Measurements from ENCODE around the gene PIP4P1. TPM values are rescaled to one million over a fixed set of nuclear protein-coding genes. Genes with fewer than 3 reads are reported as not detected.

The PIP4P1 gene
- total and polyA plus RNA-seq, 2 of the 13 experiments (the other 11 are each of a cell fraction or from before 2014, with no cell fraction given): 33.4 to 47.0 TPM

- TF ChIP-seq, protein P1, sequence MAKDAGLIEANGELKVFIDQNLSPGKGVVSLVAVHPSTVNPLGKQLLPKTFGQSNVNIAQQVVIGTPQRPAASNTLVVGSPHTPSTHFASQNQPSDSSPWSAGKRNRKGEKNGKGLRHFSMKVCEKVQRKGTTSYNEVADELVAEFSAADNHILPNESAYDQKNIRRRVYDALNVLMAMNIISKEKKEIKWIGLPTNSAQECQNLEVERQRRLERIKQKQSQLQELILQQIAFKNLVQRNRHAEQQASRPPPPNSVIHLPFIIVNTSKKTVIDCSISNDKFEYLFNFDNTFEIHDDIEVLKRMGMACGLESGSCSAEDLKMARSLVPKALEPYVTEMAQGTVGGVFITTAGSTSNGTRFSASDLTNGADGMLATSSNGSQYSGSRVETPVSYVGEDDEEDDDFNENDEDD (CRISPR knock-in tag; IDR thresholded peaks at IDR 0.05; ENCODE audit: borderline replicate concordance): peak; percentile 97
- TF ChIP-seq HMGXB4 (CRISPR knock-in tag; IDR thresholded peaks at IDR 0.05; ENCODE audit: borderline replicate concordance in 1 of 2, low read depth in 1 of 2) (peak; percentile 52 to 92; a peak in 3 of 4 replicates), GATAD2A (CRISPR knock-in tag; IDR thresholded peaks at IDR 0.05) (peak; percentile 86), ZNF570 (CRISPR knock-in tag; IDR thresholded peaks at IDR 0.05; ENCODE audit: borderline replicate concordance) (peak; percentile 67; the same call in 1 of the 2 replicates), SIX1 (CRISPR knock-in tag; IDR thresholded peaks at IDR 0.05; ENCODE audit: borderline replicate concordance) (no peak), ZSCAN5A (CRISPR knock-in tag; IDR thresholded peaks at IDR 0.05; ENCODE audit: borderline replicate concordance) (peak; percentile 76; the same call in 1 of the 2 replicates), ZNF569 (CRISPR knock-in tag; IDR thresholded peaks at IDR 0.05; ENCODE audit: borderline replicate concordance) (no peak; the same call in 1 of the 2 replicates), TMF1 (CRISPR knock-in tag; IDR thresholded peaks at IDR 0.05; ENCODE audit: low read depth) (no peak), CBX1 (IDR thresholded peaks at IDR 0.05; ENCODE audit: low read depth) (no peak), TAF1 (CRISPR knock-in tag; IDR thresholded peaks at IDR 0.05) (peak; percentile 56), AKNA (CRISPR knock-in tag; IDR thresholded peaks at IDR 0.05; ENCODE audit: borderline replicate concordance) (peak; percentile 43; the same call in 1 of the 2 replicates), ATF7-NPFF (CRISPR knock-in tag; IDR thresholded peaks at IDR 0.05; ENCODE audit: low read depth) (peak; percentile 90), CEBPG (CRISPR knock-in tag; IDR thresholded peaks at IDR 0.05) (peak; percentile 92), FOXJ3 (CRISPR knock-in tag; IDR thresholded peaks at IDR 0.05; ENCODE audit: borderline replicate concordance) (0 out of 2 replicates have a peak, but pooled peaks have one; percentile 54), TBX2 (CRISPR knock-in tag; IDR thresholded peaks at IDR 0.05; ENCODE audit: borderline replicate concordance) (peak; percentile 96), ZNF543 (CRISPR knock-in tag; IDR thresholded peaks at IDR 0.05) (no peak; the same call in 1 of the 2 replicates), TP53 (CRISPR knock-in tag; conservative IDR thresholded peaks at IDR 0.05) (0 out of 2 replicates have a peak, but pooled peaks have one; percentile 26), KLF6 (CRISPR knock-in tag; IDR thresholded peaks at IDR 0.05) (peak; percentile 99), HCFC1 (IDR thresholded peaks at IDR 0.05; ENCODE audit: low read depth, low read length) (peak; percentile 39; the same call in 1 of the 2 replicates)
These were observed at the start of gene PIP4P1 (continued) for GRCh38 chr14:20461225-20462141.
